Myocyte (in vitro differentiated cells): ENCODE results near the gene CLK1. TPM values are rescaled to one million over a fixed set of nuclear protein-coding genes. Genes with fewer than 3 reads are reported as not detected.
"Not testable (repeated sequence)": the region's sequence is repeated elsewhere in the genome, so short reads cannot be mapped to it uniquely, and the experiment has no call there.

ENCODE experiments used
- DNase-seq: peaks from one replicate; pipeline ENCODE4 v3.0.0-alpha.2; 2012; ENCODE audit warnings: low read depth
- polyA plus RNA-seq: library from polyadenylated mRNA; unstranded; fragments of >200 nt; gene quantifications from one replicate; pipeline ENCODE4 v1.2.1, GENCODE V29; 2012; ENCODE audit warnings: missing spikeins
- total RNA-seq: library from RNA; depleted of rRNA; stranded (reverse); fragments of >200 nt; gene quantifications from 2 replicates; pipeline ENCODE4 v1.2.3, GENCODE V29; 2014

The CLK1 gene
- total RNA-seq = 65.5 and 70.0 TPM in 2 replicates
- polyA plus RNA-seq = 32.3 TPM

- DNase-seq = peak; percentile 96
Observed at GRCh38 chr2:200864176-200865034, at the start of gene CLK1. CLK1 (minus strand) TSS chr2:200864658; CDS start chr2:200861862, 2,796 bp downstream.

GRCh38 chr2:200913654-200914053 is 49.2 kb upstream of the CLK1 start:
- DNase-seq = no peak

GRCh38 chr2:200909958-200910357 is 45.5 kb upstream of the CLK1 start:
- no peak for DNase-seq

GRCh38 chr2:200905618-200906296 is 41.3 kb upstream of the CLK1 start:
- peak; percentile 61 for DNase-seq

- DNase-seq = peak; percentile 85
Observed at GRCh38 chr2:200901459-200902072, 37.1 kb upstream of the CLK1 start.

GRCh38 chr2:200899482-200899881 is 35.0 kb upstream of the CLK1 start:
- no peak for DNase-seq

- peak; percentile 99 for DNase-seq
Observed at GRCh38 chr2:200888704-200889625, 24.5 kb upstream of the CLK1 start, which contains the start of the genes NIF3L1 and PPIL3. NIF3L1 (plus strand) TSS chr2:200889371; CDS start chr2:200891944, 2,573 bp downstream. PPIL3 (minus strand) TSS chr2:200889077; CDS start chr2:200887615, 1,462 bp downstream.

GRCh38 chr2:200881715-200882249 is 17.3 kb upstream of the CLK1 start:
- DNase-seq = not testable (repeated sequence)

- DNase-seq = no peak
Observed at GRCh38 chr2:200878289-200878880, 13.9 kb upstream of the CLK1 start.

GRCh38 chr2:200877443-200877842 is 13.0 kb upstream of the CLK1 start:
- no peak for DNase-seq

GRCh38 chr2:200873560-200873959 is 9.1 kb upstream of the CLK1 start:
- DNase-seq = peak; percentile 31

GRCh38 chr2:200871151-200871550 is 6.7 kb upstream of the CLK1 start:
- DNase-seq = no peak

GRCh38 chr2:200869014-200869413 is 4.6 kb upstream of the CLK1 start:
- DNase-seq = peak; percentile 45

GRCh38 chr2:200863782-200864175 is 679 bp downstream of the CLK1 start:
- DNase-seq = no peak

GRCh38 chr2:200862532-200863000 is 1.9 kb downstream of the CLK1 start:
- peak; percentile 56 for DNase-seq

GRCh38 chr2:200861617-200862155 is 2.8 kb downstream of the CLK1 start:
- no peak for DNase-seq

- DNase-seq = no peak
Observed at GRCh38 chr2:200860092-200860795, 4.2 kb downstream of the CLK1 start.

- DNase-seq = no peak
Observed at GRCh38 chr2:200856806-200857205, 7.7 kb downstream of the CLK1 start.

- no peak for DNase-seq
Observed at GRCh38 chr2:200852605-200853004, 11.9 kb downstream of the CLK1 start.
